ENCODE data around the gene CPXM2.

Gene CPXM2

GRCh38 chr10:123870260-123870659, 21.3 kb downstream of the CPXM2 start:
- peak overlapping the region in 1 of 2 donors; percentile 29 for H3K4me3 ChIP-seq (ENCODE audit: low read length in 2 of 2)
- H3K9ac ChIP-seq (ENCODE audit: low read length in 2 of 2): peak overlapping the region; percentile 67 to 72
- peaks cover 0 to 4% of the 10 kb centered on the region in 2 donors for H3K9me3 ChIP-seq (ENCODE audit: control insufficient read depth in 2 of 2, low read length in 2 of 2)
- peak overlapping the region; percentile 99 for H3K27ac ChIP-seq (ENCODE audit: low read length)
- H3K36me3 ChIP-seq (ENCODE audit: control insufficient read depth in 2 of 2, insufficient read depth in 2 of 2, low read length in 2 of 2): no peaks in the 10 kb centered on the region
- H3K27me3 ChIP-seq (ENCODE audit: control insufficient read depth in 1 of 2, insufficient read depth in 2 of 2, low read length in 2 of 2): no peaks in the 10 kb centered on the region
- H3K4me1 ChIP-seq (ENCODE audit: control insufficient read depth, insufficient read depth, low read length): peaks cover 58% of the 10 kb centered on the region

GRCh38 chr10:123869020-123869414, 22.6 kb downstream of the CPXM2 start:
- no peak overlapping the region for H3K4me3 ChIP-seq (ENCODE audit: low read length in 2 of 2)
- no peaks in the 10 kb centered on the region for H3K27me3 ChIP-seq (ENCODE audit: control insufficient read depth in 1 of 2, insufficient read depth in 2 of 2, low read length in 2 of 2)
- peaks cover 63% of the 10 kb centered on the region for H3K4me1 ChIP-seq (ENCODE audit: control insufficient read depth, insufficient read depth, low read length)
- peak overlapping the region; percentile 99 for H3K27ac ChIP-seq (ENCODE audit: low read length)
- H3K9ac ChIP-seq (ENCODE audit: low read length in 2 of 2): peak overlapping the region in 1 of 2 donors; percentile 67
- no peaks in the 10 kb centered on the region for H3K36me3 ChIP-seq (ENCODE audit: control insufficient read depth in 2 of 2, insufficient read depth in 2 of 2, low read length in 2 of 2)
- peaks cover 0 to 4% of the 10 kb centered on the region in 2 donors for H3K9me3 ChIP-seq (ENCODE audit: control insufficient read depth in 2 of 2, low read length in 2 of 2)

GRCh38 chr10:123868038-123869019, 23.3 kb downstream of the CPXM2 start:
- H3K9ac ChIP-seq (ENCODE audit: low read length in 2 of 2): peak overlapping the region; percentile 29 to 39
- no peaks in the 10 kb centered on the region for H3K27me3 ChIP-seq (ENCODE audit: control insufficient read depth in 1 of 2, insufficient read depth in 2 of 2, low read length in 2 of 2)
- H3K27ac ChIP-seq (ENCODE audit: low read length): peak overlapping the region; percentile 99
- H3K4me1 ChIP-seq (ENCODE audit: control insufficient read depth, insufficient read depth, low read length): peaks cover 70% of the 10 kb centered on the region
- peaks cover 0 to 1% of the 10 kb centered on the region in 2 donors for H3K9me3 ChIP-seq (ENCODE audit: control insufficient read depth in 2 of 2, low read length in 2 of 2)
- peak overlapping the region in 1 of 2 donors; percentile 22 for H3K4me3 ChIP-seq (ENCODE audit: low read length in 2 of 2)
- no peaks in the 10 kb centered on the region for H3K36me3 ChIP-seq (ENCODE audit: control insufficient read depth in 2 of 2, insufficient read depth in 2 of 2, low read length in 2 of 2)

GRCh38 chr10:123865880-123866279, 25.7 kb downstream of the CPXM2 start:
- peaks cover 6 to 14% of the 10 kb centered on the region in 2 donors for H3K36me3 ChIP-seq (ENCODE audit: control insufficient read depth in 2 of 2, insufficient read depth in 2 of 2, low read length in 2 of 2)
- no peaks in the 10 kb centered on the region for H3K9me3 ChIP-seq (ENCODE audit: control insufficient read depth in 2 of 2, low read length in 2 of 2)
- peak overlapping the region in 1 of 2 donors; percentile 55 for H3K4me3 ChIP-seq (ENCODE audit: low read length in 2 of 2)
- H3K27me3 ChIP-seq (ENCODE audit: control insufficient read depth in 1 of 2, insufficient read depth in 2 of 2, low read length in 2 of 2): no peaks in the 10 kb centered on the region
- H3K27ac ChIP-seq (ENCODE audit: low read length): peak overlapping the region; percentile 99
- peak overlapping the region; percentile 84 to 86 for H3K9ac ChIP-seq (ENCODE audit: low read length in 2 of 2)
- peaks cover 89% of the 10 kb centered on the region for H3K4me1 ChIP-seq (ENCODE audit: control insufficient read depth, insufficient read depth, low read length)

GRCh38 chr10:123865350-123865749, 26.3 kb downstream of the CPXM2 start:
- Histone ChIP-seq H3K4me3 (ENCODE audit: low read length in 2 of 2) (peak overlapping the region in 1 of 2 donors; percentile 55), H3K27ac (ENCODE audit: low read length) (peak overlapping the region; percentile 99), H3K4me1 (ENCODE audit: control insufficient read depth, insufficient read depth, low read length) (peaks cover 87% of the 10 kb centered on the region), H3K9ac (ENCODE audit: low read length in 2 of 2) (peak overlapping the region; percentile 84 to 86), H3K9me3 (ENCODE audit: control insufficient read depth in 2 of 2, low read length in 2 of 2) (no peaks in the 10 kb centered on the region), H3K27me3 (ENCODE audit: control insufficient read depth in 1 of 2, insufficient read depth in 2 of 2, low read length in 2 of 2) (no peaks in the 10 kb centered on the region), H3K36me3 (ENCODE audit: control insufficient read depth in 2 of 2, insufficient read depth in 2 of 2, low read length in 2 of 2) (peaks cover 6 to 14% of the 10 kb centered on the region in 2 donors)

- no peaks in the 10 kb centered on the region for H3K27me3 ChIP-seq (ENCODE audit: control insufficient read depth in 1 of 2, insufficient read depth in 2 of 2, low read length in 2 of 2)
- peak overlapping the region; percentile 64 to 73 for H3K9ac ChIP-seq (ENCODE audit: low read length in 2 of 2)
- H3K27ac ChIP-seq (ENCODE audit: low read length): peak overlapping the region; percentile 99
- H3K4me1 ChIP-seq (ENCODE audit: control insufficient read depth, insufficient read depth, low read length): peaks cover 87% of the 10 kb centered on the region
- H3K4me3 ChIP-seq (ENCODE audit: low read length in 2 of 2): peak overlapping the region in 1 of 2 donors; percentile 15
- H3K9me3 ChIP-seq (ENCODE audit: control insufficient read depth in 2 of 2, low read length in 2 of 2): no peaks in the 10 kb centered on the region
- H3K36me3 ChIP-seq (ENCODE audit: control insufficient read depth in 2 of 2, insufficient read depth in 2 of 2, low read length in 2 of 2): peaks cover 6 to 14% of the 10 kb centered on the region in 2 donors
These were observed 26.7 kb downstream of the CPXM2 start for GRCh38 chr10:123864923-123865322.

- Histone ChIP-seq H3K9me3 (ENCODE audit: control insufficient read depth in 2 of 2, low read length in 2 of 2) (no peaks in the 10 kb centered on the region), H3K27ac (ENCODE audit: low read length) (peak overlapping the region; percentile 99), H3K4me1 (ENCODE audit: control insufficient read depth, insufficient read depth, low read length) (peaks cover 91% of the 10 kb centered on the region), H3K27me3 (ENCODE audit: control insufficient read depth in 1 of 2, insufficient read depth in 2 of 2, low read length in 2 of 2) (no peaks in the 10 kb centered on the region), H3K36me3 (ENCODE audit: control insufficient read depth in 2 of 2, insufficient read depth in 2 of 2, low read length in 2 of 2) (peaks cover 6 to 16% of the 10 kb centered on the region in 2 donors), H3K4me3 (ENCODE audit: low read length in 2 of 2) (peak overlapping the region in 1 of 2 donors; percentile 15), H3K9ac (ENCODE audit: low read length in 2 of 2) (peak overlapping the region; percentile 64 to 73)
These were observed 27.7 kb downstream of the CPXM2 start for GRCh38 chr10:123863721-123864482.

GRCh38 chr10:123863183-123863575, 28.4 kb downstream of the CPXM2 start:
- Histone ChIP-seq H3K27me3 (ENCODE audit: control insufficient read depth in 1 of 2, insufficient read depth in 2 of 2, low read length in 2 of 2) (no peaks in the 10 kb centered on the region), H3K36me3 (ENCODE audit: control insufficient read depth in 2 of 2, insufficient read depth in 2 of 2, low read length in 2 of 2) (peaks cover 6 to 16% of the 10 kb centered on the region in 2 donors), H3K9me3 (ENCODE audit: control insufficient read depth in 2 of 2, low read length in 2 of 2) (no peaks in the 10 kb centered on the region), H3K27ac (ENCODE audit: low read length) (peak overlapping the region; percentile 99), H3K9ac (ENCODE audit: low read length in 2 of 2) (peak overlapping the region; percentile 42 to 64), H3K4me1 (ENCODE audit: control insufficient read depth, insufficient read depth, low read length) (peaks cover 92% of the 10 kb centered on the region), H3K4me3 (ENCODE audit: low read length in 2 of 2) (no peak overlapping the region)

GRCh38 chr10:123862421-123863182, 29.0 kb downstream of the CPXM2 start:
- H3K9me3 ChIP-seq (ENCODE audit: control insufficient read depth in 2 of 2, low read length in 2 of 2): no peaks in the 10 kb centered on the region
- H3K9ac ChIP-seq (ENCODE audit: low read length in 2 of 2): peak overlapping the region; percentile 5 to 64
- peak overlapping the region; percentile 99 for H3K27ac ChIP-seq (ENCODE audit: low read length)
- H3K27me3 ChIP-seq (ENCODE audit: control insufficient read depth in 1 of 2, insufficient read depth in 2 of 2, low read length in 2 of 2): no peaks in the 10 kb centered on the region
- peaks cover 92% of the 10 kb centered on the region for H3K4me1 ChIP-seq (ENCODE audit: control insufficient read depth, insufficient read depth, low read length)
- H3K4me3 ChIP-seq (ENCODE audit: low read length in 2 of 2): no peak overlapping the region
- H3K36me3 ChIP-seq (ENCODE audit: control insufficient read depth in 2 of 2, insufficient read depth in 2 of 2, low read length in 2 of 2): peaks cover 6 to 18% of the 10 kb centered on the region in 2 donors

- peak overlapping the region; percentile 99 for H3K27ac ChIP-seq (ENCODE audit: low read length)
- H3K9ac ChIP-seq (ENCODE audit: low read length in 2 of 2): no peak overlapping the region
- peaks cover 6 to 18% of the 10 kb centered on the region in 2 donors for H3K36me3 ChIP-seq (ENCODE audit: control insufficient read depth in 2 of 2, insufficient read depth in 2 of 2, low read length in 2 of 2)
- peaks cover 87% of the 10 kb centered on the region for H3K4me1 ChIP-seq (ENCODE audit: control insufficient read depth, insufficient read depth, low read length)
- no peaks in the 10 kb centered on the region for H3K27me3 ChIP-seq (ENCODE audit: control insufficient read depth in 1 of 2, insufficient read depth in 2 of 2, low read length in 2 of 2)
- H3K9me3 ChIP-seq (ENCODE audit: control insufficient read depth in 2 of 2, low read length in 2 of 2): no peaks in the 10 kb centered on the region
- H3K4me3 ChIP-seq (ENCODE audit: low read length in 2 of 2): no peak overlapping the region
These were observed 30.8 kb downstream of the CPXM2 start for GRCh38 chr10:123860856-123861255.
